GM21737 (cell line): Measurements from ENCODE around the gene COX20.
"Not testable (repeated sequence)": the region's sequence is repeated elsewhere in the genome, so short reads cannot be mapped to it uniquely, and the experiment has no call there.

Source experiments
- ATAC-seq: cut with Tn5 transposase; IDR thresholded peaks from one replicate; pipeline ENCODE4 v1.9.1; 2021; ENCODE audit warnings: mild to moderate bottlenecking, moderate library complexity; ENCODE audit not compliant: unreplicated experiment

Gene COX20, protein sequence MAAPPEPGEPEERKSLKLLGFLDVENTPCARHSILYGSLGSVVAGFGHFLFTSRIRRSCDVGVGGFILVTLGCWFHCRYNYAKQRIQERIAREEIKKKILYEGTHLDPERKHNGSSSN

GRCh38 chr1:244835276-244836134 lies at the start of gene COX20:
Gene COX20, plus strand, starts transcription at chr1:244835658. Its CDS starts 57 bp downstream, at chr1:244835715.
- peak; percentile 67 for ATAC-seq

DNA sequence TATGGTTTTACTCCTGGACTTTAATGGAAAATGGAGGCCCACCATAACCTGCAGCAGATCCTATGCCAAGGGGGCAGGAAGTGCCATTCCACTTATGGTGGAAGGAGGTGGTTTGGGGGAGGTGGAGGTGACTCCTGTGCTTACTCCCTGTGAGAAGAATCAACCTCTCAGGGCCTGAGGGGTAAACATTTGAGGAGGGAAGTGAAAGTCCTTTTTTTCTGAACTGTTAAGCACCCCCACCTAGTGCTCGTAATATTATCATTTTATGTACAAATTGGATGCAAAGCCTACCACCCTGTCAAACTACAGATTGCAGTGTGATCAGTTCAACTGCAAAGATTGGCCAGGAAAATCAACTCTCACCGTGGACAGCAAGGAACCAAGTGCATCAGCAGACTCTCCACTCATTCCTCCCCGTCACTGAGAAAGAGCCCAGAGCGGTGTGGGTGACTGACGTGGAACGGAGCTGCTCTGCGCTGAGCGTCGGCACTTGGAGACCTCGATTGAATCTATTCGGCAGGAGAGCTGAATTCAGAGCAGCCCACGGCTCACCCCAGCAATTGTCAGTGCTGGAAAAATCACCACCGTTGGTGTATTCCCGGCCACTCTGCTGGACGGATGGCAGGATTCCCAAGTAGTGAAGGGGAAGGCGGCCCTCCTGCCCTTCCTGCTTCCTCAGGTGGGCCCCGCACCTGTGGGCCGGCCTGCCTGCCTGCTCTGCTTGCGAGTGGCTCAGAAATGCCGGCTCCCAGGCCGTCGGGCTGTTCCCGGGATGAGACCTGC lies 46.8 kb upstream of the COX20 start:
- ATAC-seq: no peak

- ATAC-seq: no peak
Measured at GRCh38 chr1:244789276-244789580, 46.2 kb upstream of the COX20 start.

- no peak for ATAC-seq
Measured at GRCh38 chr1:244789731-244790130, 45.7 kb upstream of the COX20 start.

GRCh38 chr1:244791061-244791460 lies 44.4 kb upstream of the COX20 start:
- ATAC-seq: no peak

DNA sequence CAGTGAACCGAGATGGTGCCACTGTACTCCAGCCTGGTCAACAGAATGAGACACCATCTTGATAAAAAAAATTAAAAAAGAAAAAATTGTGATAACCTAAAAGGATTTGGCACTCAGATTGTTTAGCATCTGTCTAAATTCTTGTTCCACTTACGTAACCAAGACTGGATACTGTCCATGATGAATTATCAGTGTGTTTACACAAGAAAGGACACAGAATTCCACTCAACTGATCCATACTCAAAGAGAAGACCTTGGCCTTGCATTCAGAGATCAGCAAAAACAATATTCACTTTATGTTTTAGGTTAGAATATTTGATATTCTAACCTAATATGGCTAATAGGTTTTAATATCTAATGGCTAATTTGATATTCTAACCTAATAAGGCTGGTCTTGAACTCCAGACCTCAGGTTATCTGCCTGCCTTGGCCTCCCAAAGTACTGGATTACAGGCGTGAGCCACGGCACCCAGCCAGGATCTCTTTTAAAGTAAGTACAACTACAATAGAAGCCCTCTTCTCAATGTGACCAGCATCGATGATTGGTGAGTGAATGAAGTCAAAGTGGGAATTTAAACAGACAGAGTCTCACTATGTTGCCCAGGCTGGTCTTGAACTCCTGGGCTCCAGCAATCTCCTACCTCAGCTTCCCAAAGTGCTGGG lies 43.1 kb upstream of the COX20 start:
- no peak for ATAC-seq

- no peak for ATAC-seq
Measured at GRCh38 chr1:244794071-244794470, 41.4 kb upstream of the COX20 start.

- not testable (repeated sequence) for ATAC-seq
Measured at GRCh38 chr1:244794516-244794915, 40.9 kb upstream of the COX20 start.

DNA sequence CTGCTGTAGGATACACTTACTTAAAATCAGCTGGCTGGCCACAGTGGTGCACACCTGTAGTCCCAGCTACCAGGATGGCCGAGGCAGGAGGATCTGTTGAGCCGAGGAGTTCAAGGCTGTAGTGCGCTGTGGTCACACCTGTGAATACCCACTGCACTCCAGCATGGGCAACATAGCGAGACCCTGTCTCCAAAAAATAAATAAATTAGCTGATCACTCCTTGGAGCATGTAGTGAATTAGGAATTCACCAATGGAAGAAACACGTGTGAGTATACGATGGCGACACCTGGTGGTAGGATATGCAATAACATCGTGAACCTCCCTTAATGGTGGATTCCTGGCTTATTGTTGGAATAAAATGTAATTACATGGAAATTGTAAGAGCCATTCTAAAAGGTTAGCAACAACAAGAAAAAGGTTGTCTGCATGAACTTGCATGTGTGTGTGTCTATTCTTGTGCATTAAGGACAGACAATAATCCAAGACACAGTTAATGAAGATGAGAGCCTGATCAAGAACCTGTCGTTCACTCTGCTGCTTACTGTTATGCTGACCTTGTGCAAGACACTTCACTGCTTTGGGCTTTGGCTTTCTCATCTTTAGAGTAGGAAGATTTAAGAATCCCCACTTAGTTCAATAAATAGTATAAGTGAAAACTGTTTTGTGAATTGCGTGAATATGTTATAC lies 38.6 kb upstream of the COX20 start:
- ATAC-seq: no peak

DNA sequence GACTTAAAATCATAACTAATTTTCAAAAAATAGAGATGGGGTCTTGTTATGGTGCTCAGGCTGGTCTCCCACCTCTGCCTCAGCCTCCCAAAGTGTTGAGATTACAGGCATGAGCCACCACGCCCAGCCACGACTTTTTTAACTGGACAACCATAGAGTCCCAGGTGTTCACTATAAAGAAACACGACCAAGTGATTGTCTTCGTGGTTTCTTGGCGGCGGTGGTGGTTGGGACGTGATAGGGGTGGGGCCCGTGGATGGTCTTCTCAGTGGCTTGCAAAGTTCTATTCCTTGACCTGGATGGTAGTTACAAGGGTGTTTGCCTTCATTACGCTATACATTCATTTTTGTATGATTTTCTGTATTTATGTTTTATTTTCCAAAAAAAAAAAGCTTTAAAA lies 34.6 kb upstream of the COX20 start:
- ATAC-seq: no peak

DNA sequence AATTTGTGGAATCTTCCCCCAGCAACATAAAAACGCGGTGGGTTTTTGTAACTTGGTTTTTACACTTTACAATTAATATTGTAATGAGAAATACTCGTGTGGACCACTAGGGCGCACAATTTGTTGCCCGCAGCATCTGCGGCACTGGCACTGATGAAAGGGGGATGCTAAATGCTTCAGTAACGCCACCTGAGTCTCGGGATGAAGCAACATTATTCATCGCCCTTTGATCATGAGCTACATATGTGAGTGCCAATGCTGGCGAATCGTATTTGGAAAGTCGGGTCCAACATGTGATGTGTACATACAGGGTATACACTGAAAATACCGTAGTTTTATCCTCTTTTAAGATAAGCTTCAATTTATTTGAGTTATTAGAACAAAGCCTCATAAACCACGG lies 34.2 kb upstream of the COX20 start:
- ATAC-seq: peak; percentile 51

DNA sequence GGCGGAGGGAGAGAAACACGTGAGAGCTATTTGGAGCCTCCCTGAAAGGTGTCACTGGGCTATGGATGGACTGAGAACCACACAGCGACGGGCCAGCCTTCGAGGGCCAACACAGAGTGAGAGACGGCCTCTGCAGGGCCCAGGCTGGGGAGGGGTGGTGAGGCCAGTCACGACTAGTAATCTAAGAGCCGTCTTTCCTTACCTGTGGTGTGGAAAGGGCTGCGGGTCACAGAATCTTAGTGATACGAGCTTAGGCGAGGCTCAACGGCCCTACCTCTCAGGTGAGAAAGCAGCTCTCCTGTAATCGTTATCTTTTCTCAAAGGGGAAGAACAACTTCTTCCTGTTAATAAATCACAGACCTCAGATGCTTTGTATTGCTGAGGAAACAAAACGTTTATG lies 33.4 kb upstream of the COX20 start:
- no peak for ATAC-seq

- no peak for ATAC-seq
Measured at GRCh38 chr1:244802556-244803239, 32.8 kb upstream of the COX20 start.

DNA sequence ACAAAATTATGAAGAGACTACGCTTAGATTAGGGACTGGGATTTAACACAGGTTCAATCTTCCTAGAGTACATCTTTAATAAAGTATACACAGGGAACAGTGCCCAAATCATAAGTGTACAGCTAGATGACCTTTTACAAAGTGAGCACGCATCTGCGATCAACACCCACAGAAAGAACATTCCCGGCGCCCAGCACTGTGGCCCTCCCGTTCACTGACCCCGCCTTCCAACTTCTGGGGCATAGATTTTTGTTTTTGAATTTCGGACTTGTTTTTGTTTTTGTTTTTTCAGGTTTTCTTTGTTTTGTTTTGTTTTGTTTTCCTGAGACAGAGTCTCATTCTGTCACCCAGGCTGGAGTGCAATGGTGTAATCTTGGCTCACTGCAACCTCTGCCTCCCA lies 30.6 kb upstream of the COX20 start:
- no peak for ATAC-seq

- no peak for ATAC-seq
Measured at GRCh38 chr1:244807138-244807537, 28.3 kb upstream of the COX20 start.

DNA sequence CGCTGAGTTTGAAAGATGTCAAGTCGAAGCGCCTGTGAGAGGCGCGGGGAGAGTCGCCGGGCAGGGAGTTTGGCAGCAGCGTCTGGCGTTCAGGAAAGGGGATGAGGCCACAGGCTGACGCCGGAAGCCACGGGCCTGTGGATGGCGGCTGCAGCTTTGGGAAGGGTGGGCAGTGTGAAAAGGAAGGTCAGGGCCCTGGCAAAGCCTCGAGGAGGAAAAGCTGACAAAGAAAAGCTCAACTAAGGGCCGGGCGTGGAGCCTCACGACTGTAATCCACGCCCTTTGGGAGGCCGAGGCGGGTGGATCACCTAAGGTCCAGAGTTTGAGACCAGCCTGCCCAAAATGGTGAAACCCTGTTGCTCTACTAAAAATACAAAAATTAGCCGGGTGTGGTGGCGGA lies 25.2 kb upstream of the COX20 start:
- ATAC-seq: no peak

DNA sequence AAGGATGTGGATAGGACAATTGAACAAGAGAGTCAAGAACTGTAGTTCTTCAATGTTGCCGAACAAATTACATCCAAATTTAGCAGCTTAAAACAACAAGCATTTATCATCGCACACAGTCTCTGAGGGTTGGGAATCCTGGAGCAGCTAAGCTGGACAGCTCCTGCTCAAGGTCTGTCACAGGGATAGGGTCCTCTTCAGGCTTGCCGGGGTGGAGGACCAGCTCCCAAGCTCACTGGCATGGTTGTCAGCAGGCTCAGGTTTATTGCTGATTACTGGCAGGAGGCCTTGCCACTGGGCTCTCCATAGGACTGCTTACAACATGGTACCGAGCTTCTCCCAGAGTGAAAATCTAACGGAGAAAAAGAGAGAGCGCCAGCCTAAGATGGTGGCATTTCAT lies 22.1 kb upstream of the COX20 start:
- no peak for ATAC-seq

GRCh38 chr1:244815600-244816099 lies 19.8 kb upstream of the COX20 start:
- no peak for ATAC-seq

DNA sequence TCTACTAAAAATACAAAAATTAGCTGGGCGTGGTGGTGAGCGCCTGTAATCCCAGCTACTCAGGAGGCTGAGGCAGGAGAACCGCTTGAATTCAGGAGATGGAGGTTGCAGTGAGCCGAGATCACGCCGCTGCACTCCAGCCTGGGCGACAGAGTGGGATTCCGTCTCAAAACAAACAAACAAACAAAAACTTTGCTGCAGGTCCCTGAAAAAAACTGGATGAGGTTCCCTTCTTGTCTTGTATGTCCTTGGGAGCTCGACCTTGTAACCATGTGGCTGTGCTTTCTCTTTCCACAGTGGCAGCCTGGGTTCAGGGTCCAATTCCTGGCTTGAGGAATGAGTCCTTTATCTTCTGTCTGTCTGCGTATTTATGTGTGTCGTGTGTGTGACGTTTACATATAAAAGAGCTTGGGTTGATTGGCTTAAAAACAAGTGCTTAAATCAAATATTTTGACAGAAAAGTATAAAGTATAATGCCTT lies 18.0 kb upstream of the COX20 start:
- no peak for ATAC-seq

DNA sequence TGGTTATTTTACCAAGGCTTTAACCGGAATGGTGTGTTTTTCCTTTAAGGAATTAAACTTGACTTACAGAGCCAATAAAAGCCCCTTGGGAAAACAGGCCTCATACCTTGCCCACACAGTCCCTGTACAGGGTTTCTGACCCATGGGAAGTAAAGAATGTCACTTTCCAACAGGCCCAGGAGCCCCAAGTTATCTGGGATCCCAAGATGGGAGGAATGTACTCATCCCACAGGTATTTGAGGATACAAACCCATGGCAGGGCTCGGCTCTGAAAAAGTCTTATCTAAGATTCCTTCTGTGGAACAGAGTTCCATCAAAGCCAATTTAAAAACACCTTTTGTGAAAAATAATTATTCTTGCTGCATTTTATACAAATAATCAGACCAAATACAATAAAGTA lies 15.3 kb upstream of the COX20 start:
- no peak for ATAC-seq
